Left cardiac atrium (tissue), 4 donors: ENCODE results near the gene MAD2L1BP. TPM values are rescaled to one million over a fixed set of nuclear protein-coding genes. Genes with fewer than 3 reads are reported as not detected.
A peak's percentile ranks its signal among the peaks of the same experiment; 100 is the strongest.

Source experiments
- ATAC-seq, 2 donors: fragments of 200-7000 bp; cut with Tn5 transposase; one replicate each; pipeline ENCODE4 v1.9.1; 2020; ENCODE audit warnings: mild to moderate bottlenecking in 2 of 2, moderate library complexity in 2 of 2
- DNase-seq: peaks from one replicate; pipeline ENCODE4 v3.0.0-alpha.2; 2020
- intact Hi-C, 2 donors: fragments of 100-400 bp; cut with DNase I; formaldehyde crosslinking; loops; one replicate each; pipeline versions ENCODE4 v1.14.1 to v1.15.1; 2022 to 2023
- total RNA-seq, 2 donors: library from RNA; stranded (reverse); fragmentation: NEBNext Ultra II Directional; extraction: Animal tissue kit (Norgen Biotek cat#: 25700); gene quantifications; one replicate each; pipeline ENCODE4 v1.2.1, GENCODE V29; 2021
- donor health status: DM: no; HTN: yes; CAD: no.
- donor health status: DM: no; HTN: yes; CAD: no; lungs with severe emphysema.
- donor health status: DM: yes; HTN: yes; CAD: no.
- donor health status: Dilated cardiomyopathy.

MAD2L1BP gene
- total RNA-seq, 2 donors from 2014 or later: 21.4 to 32.3 TPM

- intact Hi-C loops: no loop called here
- DNase-seq: no peak
- no peak for ATAC-seq
These were observed 38.7 kb downstream of the MAD2L1BP start for GRCh38 chr6:43674291-43674690.

- ATAC-seq (no peak), DNase-seq (no peak)
- intact Hi-C loops: no loop called here
These were observed 39.3 kb downstream of the MAD2L1BP start for GRCh38 chr6:43674921-43675320.

GRCh38 chr6:43676962-43677606 lies 41.4 kb downstream of the MAD2L1BP start:
- DNase-seq (no peak), ATAC-seq (no peak)
- intact Hi-C loops: no loop called here

- intact Hi-C loops: no loop called here
- DNase-seq (no peak), ATAC-seq (no peak)
These were observed 42.1 kb downstream of the MAD2L1BP start for GRCh38 chr6:43677759-43678158.

- DNase-seq: no peak
- intact Hi-C loops: no loop called here
- no peak for ATAC-seq
These were observed 42.7 kb downstream of the MAD2L1BP start for GRCh38 chr6:43678341-43678740.

GRCh38 chr6:43679057-43679456 lies 43.4 kb downstream of the MAD2L1BP start:
- intact Hi-C loops: no loop called here
- no peak for DNase-seq
- ATAC-seq: no peak

- ATAC-seq (no peak), DNase-seq (no peak)
- intact Hi-C loops: no loop called here
These were observed 44.9 kb downstream of the MAD2L1BP start for GRCh38 chr6:43680308-43681200.

GRCh38 chr6:43681303-43681702 lies 45.7 kb downstream of the MAD2L1BP start:
- intact Hi-C loops: no loop called here
- no peak for ATAC-seq
- DNase-seq: no peak

GRCh38 chr6:43682724-43683429 lies 47.2 kb downstream of the MAD2L1BP start:
- no peak for DNase-seq
- ATAC-seq: no peak
- intact Hi-C loops: no loop called here

GRCh38 chr6:43683708-43684455 lies 48.2 kb downstream of the MAD2L1BP start:
- ATAC-seq: no peak
- intact Hi-C loops: no loop called here
- no peak for DNase-seq

GRCh38 chr6:43687079-43687436 lies 51.4 kb downstream of the MAD2L1BP start:
- DNase-seq (no peak), ATAC-seq (no peak)
- intact Hi-C loops: no loop called here

- intact Hi-C loops: no loop called here
- ATAC-seq: peak; percentile 98 to 99
- peak; percentile 83 for DNase-seq
These were observed 52.1 kb downstream of the MAD2L1BP start, which contains the start of gene MRPS18A for GRCh38 chr6:43687437-43688347. TSS of gene MRPS18A (minus strand) at chr6:43687791. CDS start at chr6:43687779, 12 bp downstream.

- DNase-seq (no peak), ATAC-seq (no peak)
- intact Hi-C loops: no loop called here
These were observed 53.8 kb downstream of the MAD2L1BP start for GRCh38 chr6:43689421-43689820.

Other genes starting within 250 kb of the MAD2L1BP start
- gene ABCC10, start 208.3 kb upstream of the MAD2L1BP start, total RNA-seq: 10 to 100 TPM; 12.5 to 13.7 TPM
- under 1 TPM in 1 of 2 donors, not detected in 1; 0.68 TPM for gene DLK2, start 180.3 kb upstream of the MAD2L1BP start, total RNA-seq
- 10 to 100 TPM; 17.4 to 18.3 TPM for gene TJAP1, start 158.3 kb upstream of the MAD2L1BP start, total RNA-seq
- gene LRRC73, start 125.5 kb upstream of the MAD2L1BP start, total RNA-seq: 1 to 10 TPM in 1 of 2 donors, under 1 TPM in 1; 0.50 to 1.2 TPM
- gene YIPF3, start 118.9 kb upstream of the MAD2L1BP start, total RNA-seq: 10 to 100 TPM; 64.4 to 73.5 TPM
- 10 to 100 TPM; 17.8 to 28.3 TPM for gene POLR1C, start 118.8 kb upstream of the MAD2L1BP start, total RNA-seq
- 10 to 100 TPM; 13.3 to 19.9 TPM for gene XPO5, start 59.8 kb upstream of the MAD2L1BP start, total RNA-seq
- gene POLH, start 59.7 kb upstream of the MAD2L1BP start, total RNA-seq: 1 to 10 TPM; 7.0 to 8.1 TPM
- gene GTPBP2, start 6.6 kb upstream of the MAD2L1BP start, total RNA-seq: 10 to 100 TPM; 24.2 to 31.9 TPM
- gene RSPH9, start 9.2 kb downstream of the MAD2L1BP start, total RNA-seq: under 1 TPM; 0.21 to 0.24 TPM
- 10 to 100 TPM; 34.8 to 36.5 TPM for gene MRPS18A, start 52.0 kb downstream of the MAD2L1BP start, total RNA-seq
- gene VEGFA, start 134.4 kb downstream of the MAD2L1BP start, total RNA-seq: 100 to 1,000 TPM; 168 to 212 TPM